HG03575 (cell line): ENCODE measurements around the gene LSAMP.
"Not testable (repeated sequence)": the region's sequence is repeated elsewhere in the genome, so short reads cannot be mapped to it uniquely, and the experiment has no call there.

Experiments used
- ATAC-seq: cut with Tn5 transposase; IDR thresholded peaks from one replicate; pipeline ENCODE4 v1.9.1; 2021; ENCODE audit not compliant: unreplicated experiment, insufficient number of reproducible peaks, low FRiP score; ENCODE audit errors: extremely low read depth

Gene LSAMP

GRCh38 chr3:116093374-116093773 is 351.9 kb downstream of the LSAMP start:
- no peak for ATAC-seq

- ATAC-seq: no peak
These were observed 357.9 kb downstream of the LSAMP start for GRCh38 chr3:116087426-116087825.

- ATAC-seq: no peak
These were observed 360.1 kb downstream of the LSAMP start for GRCh38 chr3:116084999-116085791.

- ATAC-seq: no peak
These were observed 361.6 kb downstream of the LSAMP start for GRCh38 chr3:116083683-116084082.

- ATAC-seq: no peak
These were observed 366.7 kb downstream of the LSAMP start for GRCh38 chr3:116078561-116078960.

GRCh38 chr3:116077557-116077956 is 367.7 kb downstream of the LSAMP start:
- ATAC-seq: no peak

- no peak for ATAC-seq
These were observed 368.2 kb downstream of the LSAMP start for GRCh38 chr3:116077059-116077458.

- ATAC-seq: not testable (repeated sequence)
These were observed 374.6 kb downstream of the LSAMP start for GRCh38 chr3:116070516-116071278.

- no peak for ATAC-seq
These were observed 375.2 kb downstream of the LSAMP start for GRCh38 chr3:116070061-116070460.

GRCh38 chr3:116069024-116069423 is 376.3 kb downstream of the LSAMP start:
- ATAC-seq: no peak

- peak; percentile 97 for ATAC-seq
These were observed 378.0 kb downstream of the LSAMP start for GRCh38 chr3:116067326-116067725.

GRCh38 chr3:116065501-116065900 is 379.8 kb downstream of the LSAMP start:
- no peak for ATAC-seq

GRCh38 chr3:116064646-116065045 is 380.6 kb downstream of the LSAMP start:
- ATAC-seq: no peak

- ATAC-seq: no peak
These were observed 385.7 kb downstream of the LSAMP start for GRCh38 chr3:116059421-116060096.

- ATAC-seq: no peak
These were observed 386.4 kb downstream of the LSAMP start for GRCh38 chr3:116058844-116059243.

- ATAC-seq: no peak
These were observed 387.8 kb downstream of the LSAMP start for GRCh38 chr3:116057400-116058006.

- peak; percentile 76 for ATAC-seq
These were observed 389.0 kb downstream of the LSAMP start for GRCh38 chr3:116056280-116056679.

GRCh38 chr3:116053017-116053416 is 392.3 kb downstream of the LSAMP start:
- no peak for ATAC-seq

GRCh38 chr3:116052602-116053001 is 392.7 kb downstream of the LSAMP start:
- ATAC-seq: no peak
